ENCODE results near the gene KLC1. TPM values are rescaled to one million over a fixed set of nuclear protein-coding genes. Genes with fewer than 3 reads are reported as not detected.

Gene KLC1
- total RNA-seq, 1 donor from 2014 or later = 266 TPM

DNA sequence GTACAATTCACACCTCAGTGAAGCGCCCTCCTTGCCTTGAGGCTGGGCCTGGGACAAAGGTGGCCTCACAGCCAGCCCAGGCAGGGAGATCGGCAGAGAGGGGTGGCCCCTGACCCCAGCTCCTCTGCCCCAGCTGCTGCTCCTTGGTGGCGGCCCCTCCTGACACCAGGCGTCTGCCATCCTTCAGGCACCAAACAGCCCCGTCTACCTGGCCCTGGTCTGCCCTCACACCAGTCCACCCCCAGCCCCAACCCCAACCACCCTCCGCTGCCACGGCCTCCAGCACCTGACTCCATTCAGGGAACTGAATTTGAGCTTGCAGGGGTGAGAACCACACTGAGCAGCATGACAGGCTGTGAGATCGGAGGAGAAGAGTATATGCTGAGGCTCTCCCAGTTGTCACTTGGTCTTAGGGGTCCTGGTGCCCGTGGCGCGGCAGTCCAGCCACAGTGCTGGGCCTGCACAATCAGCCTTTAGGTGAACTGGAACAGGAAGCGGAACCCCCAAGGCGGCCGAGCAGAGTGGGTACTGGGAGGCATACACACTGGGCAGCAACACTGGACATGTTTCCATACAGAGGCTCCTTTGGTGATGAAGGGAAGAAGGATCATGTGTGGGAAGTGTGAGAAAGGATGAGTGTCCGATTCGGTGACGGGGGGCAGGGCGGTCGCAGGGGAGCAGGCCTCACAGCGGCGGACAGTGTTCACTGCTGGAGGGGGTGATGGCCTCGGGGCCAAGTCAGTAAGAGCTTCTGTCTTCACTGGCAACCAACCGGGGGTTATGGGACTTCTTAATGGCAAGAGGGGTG lies 105.3 kb downstream of the KLC1 start:
- no peak overlapping the region for H3K4me3 ChIP-seq (ENCODE audit: low read depth, low read length)
- TF ChIP-seq, protein P1, sequence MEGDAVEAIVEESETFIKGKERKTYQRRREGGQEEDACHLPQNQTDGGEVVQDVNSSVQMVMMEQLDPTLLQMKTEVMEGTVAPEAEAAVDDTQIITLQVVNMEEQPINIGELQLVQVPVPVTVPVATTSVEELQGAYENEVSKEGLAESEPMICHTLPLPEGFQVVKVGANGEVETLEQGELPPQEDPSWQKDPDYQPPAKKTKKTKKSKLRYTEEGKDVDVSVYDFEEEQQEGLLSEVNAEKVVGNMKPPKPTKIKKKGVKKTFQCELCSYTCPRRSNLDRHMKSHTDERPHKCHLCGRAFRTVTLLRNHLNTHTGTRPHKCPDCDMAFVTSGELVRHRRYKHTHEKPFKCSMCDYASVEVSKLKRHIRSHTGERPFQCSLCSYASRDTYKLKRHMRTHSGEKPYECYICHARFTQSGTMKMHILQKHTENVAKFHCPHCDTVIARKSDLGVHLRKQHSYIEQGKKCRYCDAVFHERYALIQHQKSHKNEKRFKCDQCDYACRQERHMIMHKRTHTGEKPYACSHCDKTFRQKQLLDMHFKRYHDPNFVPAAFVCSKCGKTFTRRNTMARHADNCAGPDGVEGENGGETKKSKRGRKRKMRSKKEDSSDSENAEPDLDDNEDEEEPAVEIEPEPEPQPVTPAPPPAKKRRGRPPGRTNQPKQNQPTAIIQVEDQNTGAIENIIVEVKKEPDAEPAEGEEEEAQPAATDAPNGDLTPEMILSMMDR (IDR thresholded peaks at IDR 0.05; ENCODE audit: insufficient read depth, low read length, poor library complexity, severe bottlenecking) = no peak
- no peak for DNase-seq (ENCODE audit: low read depth)
- H3K27me3 ChIP-seq (ENCODE audit: control insufficient read depth, insufficient read depth, low read length) = no peaks in the 10 kb centered on the region
- peaks cover 3% of the 10 kb centered on the region for H3K36me3 ChIP-seq (ENCODE audit: control insufficient read depth, insufficient read depth, low read length)

DNA sequence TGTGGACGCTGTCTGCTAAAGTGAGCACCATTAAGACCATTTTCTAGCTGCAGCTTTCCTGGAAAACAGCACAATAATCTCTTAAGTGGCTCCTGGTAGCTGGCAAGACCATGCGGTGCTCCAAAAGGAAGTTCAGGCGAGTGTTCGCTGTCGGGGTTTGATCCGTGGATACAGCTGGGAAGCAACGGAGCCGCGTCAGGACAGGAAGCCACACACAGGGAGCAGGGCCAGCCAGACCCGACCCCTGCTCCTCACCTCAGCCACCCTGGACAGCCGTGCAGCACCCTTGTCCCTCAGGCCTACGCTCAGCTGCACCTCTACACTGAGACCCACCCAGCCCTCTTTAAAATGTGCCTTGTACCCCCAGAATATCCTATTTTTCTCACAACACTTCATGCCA lies 106.0 kb downstream of the KLC1 start:
- no peak for DNase-seq (ENCODE audit: low read depth)
- TF ChIP-seq, protein P1 (IDR thresholded peaks at IDR 0.05; ENCODE audit: insufficient read depth, low read length, poor library complexity, severe bottlenecking) = no peak
- H3K36me3 ChIP-seq (ENCODE audit: control insufficient read depth, insufficient read depth, low read length) = peaks cover 3% of the 10 kb centered on the region
- H3K27me3 ChIP-seq (ENCODE audit: control insufficient read depth, insufficient read depth, low read length) = no peaks in the 10 kb centered on the region
- no peak overlapping the region for H3K4me3 ChIP-seq (ENCODE audit: low read depth, low read length)

DNA sequence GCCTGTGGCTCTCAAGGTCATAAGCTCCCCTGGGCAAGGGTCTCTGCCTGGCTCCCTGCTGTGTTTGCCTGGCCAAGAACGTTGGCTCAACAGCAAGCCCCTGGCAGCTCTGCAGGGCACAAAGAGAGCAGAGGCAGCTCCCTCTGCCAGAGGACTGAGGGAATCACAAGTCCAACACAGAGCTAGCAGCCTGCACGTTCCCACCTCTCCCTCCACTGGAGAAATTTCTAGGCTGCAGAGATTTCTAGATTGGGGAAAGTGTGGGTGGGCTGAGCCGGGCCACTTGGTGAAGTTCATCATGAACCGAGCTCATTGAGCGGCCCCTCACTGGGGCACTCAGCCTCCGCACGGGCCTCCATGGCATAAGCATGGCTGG lies 106.4 kb downstream of the KLC1 start:
- no peaks in the 10 kb centered on the region for H3K27me3 ChIP-seq (ENCODE audit: control insufficient read depth, insufficient read depth, low read length)
- TF ChIP-seq, protein P1 (IDR thresholded peaks at IDR 0.05; ENCODE audit: insufficient read depth, low read length, poor library complexity, severe bottlenecking) = no peak
- H3K4me3 ChIP-seq (ENCODE audit: low read depth, low read length) = no peak overlapping the region
- peaks cover 3% of the 10 kb centered on the region for H3K36me3 ChIP-seq (ENCODE audit: control insufficient read depth, insufficient read depth, low read length)
- no peak for DNase-seq (ENCODE audit: low read depth)

DNA sequence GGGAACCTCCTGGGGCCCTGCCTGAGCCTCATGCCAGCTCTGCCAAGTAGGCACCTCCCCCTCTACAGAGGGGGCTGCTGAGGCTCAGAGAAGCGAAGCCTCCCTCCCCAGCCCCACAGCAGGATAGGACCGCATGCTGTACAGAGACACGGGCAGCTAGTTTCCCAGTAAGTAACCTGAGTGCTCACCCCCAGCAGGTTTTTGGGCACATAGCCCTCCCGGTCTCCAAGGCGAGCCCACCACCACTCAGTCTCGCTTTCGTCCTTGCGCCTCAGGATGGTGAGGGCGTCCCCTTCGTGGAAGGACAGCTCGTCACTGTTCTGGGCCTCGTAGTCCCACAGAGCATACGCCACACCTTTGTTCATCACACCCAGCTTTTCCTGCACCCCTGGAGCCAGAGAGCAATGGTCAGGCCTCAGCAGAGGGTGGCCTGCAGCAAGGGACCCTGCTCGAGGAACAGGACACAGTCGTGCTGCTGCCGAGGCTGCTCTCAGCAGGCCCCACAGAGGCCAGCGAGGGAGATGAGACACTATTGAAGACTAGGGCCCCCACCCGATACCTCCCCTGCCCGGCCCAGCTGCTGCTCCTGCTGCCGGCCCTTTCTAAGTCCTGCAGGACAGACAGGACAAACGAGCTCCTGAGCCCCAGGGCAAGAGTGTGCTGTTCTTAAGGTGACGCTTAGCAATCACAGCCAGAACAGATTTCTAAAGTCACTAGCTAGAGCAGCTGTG lies 107.0 kb downstream of the KLC1 start:
- Histone ChIP-seq H3K27me3 (ENCODE audit: control insufficient read depth, insufficient read depth, low read length) (no peaks in the 10 kb centered on the region), H3K4me3 (ENCODE audit: low read depth, low read length) (no peak overlapping the region), H3K36me3 (ENCODE audit: control insufficient read depth, insufficient read depth, low read length) (peaks cover 3% of the 10 kb centered on the region)
- TF ChIP-seq, protein P1 (IDR thresholded peaks at IDR 0.05; ENCODE audit: insufficient read depth, low read length, poor library complexity, severe bottlenecking) = no peak
- no peak for DNase-seq (ENCODE audit: low read depth)

DNA sequence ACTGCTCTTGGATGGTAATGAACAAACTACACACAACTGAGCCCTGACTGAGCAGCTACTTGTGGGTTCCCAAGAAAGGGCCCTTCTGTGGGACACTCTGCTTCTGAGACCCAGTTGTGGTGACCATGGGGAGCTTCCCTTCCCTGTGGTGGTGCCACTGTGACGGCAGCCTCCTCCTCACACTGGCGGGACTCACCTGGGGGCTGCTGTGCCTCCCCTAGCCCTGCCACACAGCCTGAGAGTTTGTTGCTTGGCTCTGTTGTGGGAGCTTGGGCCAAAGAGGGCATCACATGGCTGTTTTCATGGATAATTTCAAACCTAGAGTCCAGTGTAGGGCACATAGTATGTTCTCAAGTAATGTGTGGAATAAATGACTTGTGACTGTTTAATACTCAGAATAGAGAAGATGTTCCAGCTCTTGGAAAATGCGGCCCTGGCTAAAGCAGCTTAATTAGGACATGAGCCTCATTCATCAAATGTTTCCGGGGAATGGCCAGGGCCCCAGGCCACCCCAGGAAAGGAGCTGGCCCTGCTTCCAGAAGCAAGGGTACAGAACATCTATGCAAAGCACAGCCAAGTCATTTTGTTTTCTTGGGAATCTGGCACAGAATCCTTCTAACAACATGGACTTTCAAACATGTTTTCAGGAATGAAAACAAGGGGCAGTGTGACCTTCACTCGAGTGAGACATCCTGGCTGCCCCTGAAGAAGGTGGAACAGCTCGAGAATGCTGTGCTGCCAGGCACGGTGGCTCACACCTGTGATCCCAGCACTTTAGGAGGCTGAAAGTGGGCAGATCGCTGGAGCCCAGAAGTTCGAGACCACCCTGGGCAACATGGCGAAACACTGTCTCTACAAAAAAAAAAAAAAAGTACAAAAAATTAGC lies 107.8 kb downstream of the KLC1 start:
- DNase-seq (ENCODE audit: low read depth) = no peak
- no peak overlapping the region for H3K4me3 ChIP-seq (ENCODE audit: low read depth, low read length)
- TF ChIP-seq, protein P1 (IDR thresholded peaks at IDR 0.05; ENCODE audit: insufficient read depth, low read length, poor library complexity, severe bottlenecking) = no peak
- no peaks in the 10 kb centered on the region for H3K27me3 ChIP-seq (ENCODE audit: control insufficient read depth, insufficient read depth, low read length)
- peaks cover 3% of the 10 kb centered on the region for H3K36me3 ChIP-seq (ENCODE audit: control insufficient read depth, insufficient read depth, low read length)

Measured in kidney epithelial cell (primary cell).